ENCODE results near the gene SOX2.
"Not testable (repeated sequence)": the region's sequence is repeated elsewhere in the genome, so short reads cannot be mapped to it uniquely, and the experiment has no call there.

GRCh38 chr3:181764033-181764432 is 52.3 kb downstream of the SOX2 start:
- not testable (repeated sequence) for TF ChIP-seq GPBP1L1 (CRISPR knock-in tag; IDR thresholded peaks at IDR 0.05); ZNF367 (CRISPR knock-in tag; IDR thresholded peaks at IDR 0.05; ENCODE audit: borderline replicate concordance); CTCF (CRISPR knock-in tag; IDR thresholded peaks at IDR 0.05)
